ENCODE measurements around the gene APOL4. TPM values are rescaled to one million over a fixed set of nuclear protein-coding genes. Genes with fewer than 3 reads are reported as not detected.

Gene APOL4
- total RNA-seq, 8 experiments from 2014 or later = 0.08 to 32.6 (median 5.1) TPM; not detected in 1

DNA sequence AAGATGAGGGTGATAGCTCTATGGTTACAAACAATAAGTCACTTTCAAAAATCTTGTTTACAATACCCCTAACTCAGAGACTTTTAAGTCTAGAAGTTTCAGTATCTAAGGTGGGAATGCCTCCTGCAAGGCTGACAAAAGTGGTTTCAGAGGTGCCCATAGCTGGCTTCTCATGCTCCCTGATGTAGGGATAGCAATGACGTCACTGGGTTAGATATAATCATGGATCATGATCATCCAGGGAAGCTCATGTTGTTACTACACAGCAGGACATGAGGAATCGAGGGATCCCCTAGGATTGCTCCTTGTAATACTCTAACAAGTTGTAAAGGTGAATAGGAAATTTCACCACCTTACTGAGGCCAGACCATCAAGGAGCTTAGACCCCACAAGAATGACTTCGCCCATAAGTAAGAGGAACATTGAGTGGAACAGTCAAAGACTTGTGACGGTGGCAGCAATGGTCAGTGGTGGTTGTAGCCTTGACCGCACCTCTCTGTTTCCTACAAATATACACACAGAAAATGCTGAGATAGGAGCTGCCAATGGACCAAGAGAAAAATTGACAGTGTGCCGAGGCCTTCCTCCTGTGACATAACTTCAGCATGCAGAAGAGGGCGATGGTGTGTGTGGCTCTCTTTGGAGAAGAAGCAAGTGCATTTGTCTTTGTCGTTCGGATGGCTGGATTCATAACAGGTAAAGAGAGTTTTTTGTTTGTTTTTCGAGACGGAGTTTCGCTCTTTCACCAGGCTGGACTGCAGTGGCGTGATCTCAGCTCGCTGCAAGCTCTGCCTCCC lies 15.6 kb downstream of the APOL4 start:
- H3K4me3 ChIP-seq = no peak overlapping the region
- in situ Hi-C loops (cut with MboI; ENCODE audit: low pct_unique_long_range_greater_than_20kb in 2 of 9, low sequenced_read_pairs in 9 of 9, unreplicated experiment in 9 of 9) = no loop called here
- no peak for ATAC-seq (replicated peaks in 6 of 8)
- H3K4me1 ChIP-seq (replicated peaks in 1 of 2) = no peaks in the 10 kb centered on the region
- no peak overlapping the region for H3K27ac ChIP-seq
- 50 to 100% (median 78%) methylated on average over 1 to 9 of the region's 14 CpGs; no CpG with 5 or more reads in 1 of the 10 experiments for WGBS, 10 experiments

- 43 to 100% (median 80%) methylated on average over 1 to 7 of the region's 10 CpGs; no CpG with 5 or more reads in 3 of the 10 experiments for WGBS, 10 experiments
- in situ Hi-C loops (cut with MboI; ENCODE audit: low pct_unique_long_range_greater_than_20kb in 2 of 9, low sequenced_read_pairs in 9 of 9, unreplicated experiment in 9 of 9) = no loop called here
Measured at GRCh38 chr22:36184433-36185025, 17.1 kb downstream of the APOL4 start.

GRCh38 chr22:36183446-36183845 lies 18.2 kb downstream of the APOL4 start:
- Histone ChIP-seq H3K4me1 (replicated peaks in 1 of 2) (no peaks in the 10 kb centered on the region), H3K4me3 (no peak overlapping the region), H3K27ac (no peak overlapping the region)
- in situ Hi-C loops (cut with MboI; ENCODE audit: low pct_unique_long_range_greater_than_20kb in 2 of 9, low sequenced_read_pairs in 9 of 9, unreplicated experiment in 9 of 9) = no loop called here
- 60 to 100% (median 89%) methylated on average over 1 to 4 of the region's 7 CpGs; no CpG with 5 or more reads in 1 of the 10 experiments for WGBS, 10 experiments
- no peak for ATAC-seq (replicated peaks in 6 of 8)

More at GRCh38 chr22:36184433-36185025, 17.1 kb downstream of the APOL4 start:
- no peak overlapping the region for H3K4me3 ChIP-seq
- ATAC-seq (replicated peaks in 6 of 8) = peak in 2 of 8 experiments; percentile 8 to 41
- no peak overlapping the region for H3K27ac ChIP-seq
- no peaks in the 10 kb centered on the region for H3K4me1 ChIP-seq (replicated peaks in 1 of 2)

DNA sequence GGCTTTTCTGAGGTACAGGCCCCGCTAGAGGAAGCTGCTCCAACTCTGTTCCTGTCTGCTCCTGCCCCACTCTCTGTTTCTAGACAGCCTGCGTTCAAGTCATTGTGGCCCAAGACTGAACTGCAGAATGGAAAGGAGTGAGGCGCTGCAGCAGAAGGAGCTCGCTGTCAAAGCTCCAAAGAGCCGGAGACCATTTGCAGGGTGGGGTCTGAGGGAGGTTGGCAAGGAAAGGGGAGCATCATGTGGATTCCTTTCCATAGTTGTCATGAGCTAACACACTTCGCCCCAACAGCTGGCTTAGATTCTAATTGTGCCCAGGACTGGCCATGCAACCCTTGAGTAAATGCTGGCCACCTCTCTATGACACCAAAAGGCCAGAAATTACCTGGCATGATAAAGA lies 18.8 kb downstream of the APOL4 start:
- Histone ChIP-seq H3K4me1 (replicated peaks in 1 of 2) (no peaks in the 10 kb centered on the region), H3K27ac (no peak overlapping the region), H3K4me3 (no peak overlapping the region)
- peak in 1 of 8 experiments; percentile 53 for ATAC-seq (replicated peaks in 6 of 8)
- WGBS, 10 experiments = 20 to 90% (median 80%) methylated on average over 1 to 2 of the region's 6 CpGs; no CpG with 5 or more reads in 5 of the 10 experiments
- in situ Hi-C loops (cut with MboI; ENCODE audit: low pct_unique_long_range_greater_than_20kb in 2 of 9, low sequenced_read_pairs in 9 of 9, unreplicated experiment in 9 of 9) = no loop called here

- H3K27ac ChIP-seq = no peak overlapping the region
- in situ Hi-C loops (cut with MboI; ENCODE audit: low pct_unique_long_range_greater_than_20kb in 2 of 9, low sequenced_read_pairs in 9 of 9, unreplicated experiment in 9 of 9) = no loop called here
- no peak overlapping the region for H3K4me3 ChIP-seq
- 40 to 100% (median 73%) methylated on average over 1 to 7 of the region's 7 CpGs; no CpG with 5 or more reads in 1 of the 10 experiments for WGBS, 10 experiments
- H3K4me1 ChIP-seq (replicated peaks in 1 of 2) = no peaks in the 10 kb centered on the region
- ATAC-seq (replicated peaks in 6 of 8) = no peak
Measured at GRCh38 chr22:36182056-36182455, 19.6 kb downstream of the APOL4 start.

GRCh38 chr22:36180928-36181327 lies 20.7 kb downstream of the APOL4 start:
- in situ Hi-C loops (cut with MboI; ENCODE audit: low pct_unique_long_range_greater_than_20kb in 2 of 9, low sequenced_read_pairs in 9 of 9, unreplicated experiment in 9 of 9) = no loop called here
- WGBS, 10 experiments = 48 to 92% (median 73%) methylated on average over 2 to 6 of the region's 6 CpGs; no CpG with 5 or more reads in 4 of the 10 experiments

GRCh38 chr22:36180038-36180880 lies 21.4 kb downstream of the APOL4 start:
- WGBS, 10 experiments = 25 to 93% (median 67%) methylated on average over 2 to 15 of the region's 22 CpGs
- in situ Hi-C loops (cut with MboI; ENCODE audit: low pct_unique_long_range_greater_than_20kb in 2 of 9, low sequenced_read_pairs in 9 of 9, unreplicated experiment in 9 of 9) = no loop called here
- peak; percentile 33 to 100 (median 61) for ATAC-seq (replicated peaks in 6 of 8)
- Histone ChIP-seq H3K4me1 (replicated peaks in 1 of 2) (no peaks in the 10 kb centered on the region), H3K27ac (no peak overlapping the region), H3K4me3 (no peak overlapping the region)

More at GRCh38 chr22:36180928-36181327, 20.7 kb downstream of the APOL4 start:
- no peak overlapping the region for H3K27ac ChIP-seq
- H3K4me1 ChIP-seq (replicated peaks in 1 of 2) = no peaks in the 10 kb centered on the region
- no peak overlapping the region for H3K4me3 ChIP-seq
- ATAC-seq (replicated peaks in 6 of 8) = no peak

- 14 to 100% (median 67%) methylated on average over 1 to 3 of the region's 3 CpGs; no CpG with 5 or more reads in 2 of the 10 experiments for WGBS, 10 experiments
- in situ Hi-C loops (cut with MboI; ENCODE audit: low pct_unique_long_range_greater_than_20kb in 2 of 9, low sequenced_read_pairs in 9 of 9, unreplicated experiment in 9 of 9) = no loop called here
- no peaks in the 10 kb centered on the region for H3K4me1 ChIP-seq (replicated peaks in 1 of 2)
- no peak for ATAC-seq (replicated peaks in 6 of 8)
- no peak overlapping the region for H3K27ac ChIP-seq
- no peak overlapping the region for H3K4me3 ChIP-seq
Measured at GRCh38 chr22:36177160-36177559, 24.4 kb downstream of the APOL4 start.

GRCh38 chr22:36175892-36176291 lies 25.7 kb downstream of the APOL4 start:
- no peaks in the 10 kb centered on the region for H3K4me1 ChIP-seq (replicated peaks in 1 of 2)
- no peak overlapping the region for H3K4me3 ChIP-seq
- H3K27ac ChIP-seq = no peak overlapping the region
- WGBS, 10 experiments = 0 to 80% (median 21%) methylated on average over 1 of the region's 1 CpG; no CpG with 5 or more reads in 2 of the 10 experiments
- ATAC-seq (replicated peaks in 6 of 8) = no peak
- in situ Hi-C loops (cut with MboI; ENCODE audit: low pct_unique_long_range_greater_than_20kb in 2 of 9, low sequenced_read_pairs in 9 of 9, unreplicated experiment in 9 of 9) = no loop called here

GRCh38 chr22:36171941-36172340 lies 29.7 kb downstream of the APOL4 start:
- ATAC-seq (replicated peaks in 6 of 8) = no peak

DNA sequence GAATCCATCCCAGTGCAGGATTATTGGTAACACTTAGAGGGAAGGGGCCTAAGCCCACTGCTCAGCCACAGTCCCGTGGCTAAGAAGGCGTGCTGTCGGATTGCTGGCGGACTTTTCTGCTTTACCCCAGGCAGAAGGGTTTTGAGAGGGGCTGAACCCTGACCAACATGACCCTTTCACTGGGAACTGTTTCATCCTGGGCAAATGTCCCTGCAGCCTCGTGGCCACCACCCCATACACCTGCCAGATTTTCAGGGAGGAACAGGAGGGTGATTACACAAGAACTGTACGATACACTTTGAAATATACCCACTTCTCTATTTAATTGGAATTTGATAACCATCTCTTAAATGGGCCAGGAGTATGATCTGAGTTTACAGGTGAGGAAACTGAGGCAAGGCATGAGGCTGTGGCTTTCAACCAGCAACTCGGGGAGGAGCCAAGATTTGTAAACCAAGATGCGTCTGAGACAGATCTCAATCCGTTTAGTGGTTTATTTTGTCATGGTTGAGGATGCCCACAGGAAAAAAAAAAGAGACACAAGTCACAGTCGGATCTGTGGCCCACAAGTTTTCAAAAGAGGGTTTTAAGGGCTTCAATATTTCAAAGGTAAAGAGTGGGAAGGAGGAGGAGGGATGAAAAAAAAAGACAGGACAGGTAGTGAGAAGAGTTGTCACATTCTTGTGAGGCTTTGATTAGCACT lies 34.9 kb downstream of the APOL4 start:
- H3K4me1 ChIP-seq (replicated peaks in 1 of 2) = no peaks in the 10 kb centered on the region
- WGBS, 10 experiments = 0 to 77% (median 62%) methylated on average over 1 to 10 of the region's 10 CpGs; no CpG with 5 or more reads in 3 of the 10 experiments
- H3K27ac ChIP-seq = no peak overlapping the region
- in situ Hi-C loops (cut with MboI; ENCODE audit: low pct_unique_long_range_greater_than_20kb in 2 of 9, low sequenced_read_pairs in 9 of 9, unreplicated experiment in 9 of 9) = no loop called here
- ATAC-seq (replicated peaks in 6 of 8) = no peak
- H3K4me3 ChIP-seq = no peak overlapping the region

More at GRCh38 chr22:36171941-36172340, 29.7 kb downstream of the APOL4 start:
- Histone ChIP-seq H3K27ac (no peak overlapping the region), H3K4me1 (replicated peaks in 1 of 2) (no peaks in the 10 kb centered on the region), H3K4me3 (no peak overlapping the region)
- WGBS, 10 experiments = 11 to 100% (median 50%) methylated on average over 1 to 3 of the region's 3 CpGs; no CpG with 5 or more reads in 2 of the 10 experiments
- in situ Hi-C loops (cut with MboI; ENCODE audit: low pct_unique_long_range_greater_than_20kb in 2 of 9, low sequenced_read_pairs in 9 of 9, unreplicated experiment in 9 of 9) = no loop called here

DNA sequence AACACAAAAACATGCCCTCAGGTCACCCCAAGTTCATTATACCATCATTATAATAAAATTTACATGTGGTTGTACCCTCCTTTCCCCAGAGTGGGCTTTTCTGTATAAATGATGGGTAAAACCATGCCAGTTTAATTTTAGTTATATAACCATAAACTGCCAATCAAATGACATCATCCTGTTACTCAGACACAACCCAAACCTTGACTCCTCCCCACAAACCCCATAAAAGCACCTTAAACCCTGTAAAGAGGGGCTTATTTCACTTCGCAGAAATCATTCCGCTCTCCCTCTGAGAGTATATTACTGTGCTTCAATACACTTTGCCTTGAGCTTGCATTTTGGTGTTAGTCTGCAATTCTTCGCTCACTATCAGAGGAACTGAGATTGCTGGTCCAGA lies 35.5 kb downstream of the APOL4 start:
- Histone ChIP-seq H3K4me3 (no peak overlapping the region), H3K27ac (no peak overlapping the region), H3K4me1 (replicated peaks in 1 of 2) (no peaks in the 10 kb centered on the region)
- in situ Hi-C loops (cut with MboI; ENCODE audit: low pct_unique_long_range_greater_than_20kb in 2 of 9, low sequenced_read_pairs in 9 of 9, unreplicated experiment in 9 of 9) = no loop called here
- WGBS, 10 experiments = 67 to 100% (median 86%) methylated on average over 1 to 3 of the region's 3 CpGs; no CpG with 5 or more reads in 6 of the 10 experiments
- ATAC-seq (replicated peaks in 6 of 8) = no peak
